Stimulated activated CD4-positive, alpha-beta T cell treated with anti-CD3 and anti-CD28 coated beads, Interleukin-2, amount 100 ng/mL, for 24 hours (primary cell): ENCODE measurements around the gene AUTS2.

Experiments
- DNase-seq, 2 donors: peaks; one replicate each; pipeline ENCODE4 v3.0.0-alpha.2; 2020

Gene AUTS2

DNA sequence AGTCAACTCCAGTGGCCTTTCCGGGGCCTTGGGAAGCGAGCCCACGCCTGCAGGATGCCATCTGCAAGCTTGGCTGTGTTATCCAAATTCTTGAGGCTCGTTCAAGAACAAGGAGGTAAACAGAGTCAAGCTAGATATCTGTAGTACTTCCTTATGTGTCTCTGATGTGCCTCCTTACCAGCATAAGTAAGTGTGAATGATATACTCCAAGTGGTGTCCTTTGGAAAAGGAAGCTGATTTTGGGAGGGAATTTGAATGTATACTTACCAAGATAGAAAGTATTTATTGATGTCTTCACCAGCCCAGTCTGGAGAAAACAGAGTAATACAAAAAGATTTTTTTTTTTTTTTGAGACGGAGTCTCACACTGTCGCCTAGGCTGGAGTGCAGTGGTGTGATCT is 1161.4 kb downstream of the AUTS2 start:
- no peak for DNase-seq

- no peak for DNase-seq
These were observed 1163.5 kb downstream of the AUTS2 start for GRCh38 chr7:70761711-70762328.

DNA sequence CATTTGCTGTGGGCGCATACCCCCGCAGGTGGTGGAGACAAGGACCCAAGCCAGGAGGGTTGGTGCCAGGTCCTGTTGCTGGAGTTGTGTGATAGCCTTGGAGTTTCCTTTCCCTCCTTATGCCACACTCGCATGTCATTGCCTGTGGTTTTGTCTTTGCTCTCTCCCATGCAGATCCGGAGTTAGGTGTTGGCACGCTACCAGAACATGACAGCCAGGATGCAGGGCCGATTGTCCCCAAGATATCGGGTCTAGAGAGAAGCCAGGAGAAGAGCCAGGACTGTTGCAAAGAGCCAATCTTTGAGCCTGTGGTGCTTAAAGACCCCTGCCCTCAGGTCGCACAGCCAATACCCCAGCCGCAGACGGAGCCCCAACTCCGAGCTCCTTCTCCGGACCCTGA is 1164.4 kb downstream of the AUTS2 start:
- DNase-seq: no peak

- DNase-seq: peak; percentile 8 to 21
These were observed 1165.9 kb downstream of the AUTS2 start for GRCh38 chr7:70763961-70764691.

DNA sequence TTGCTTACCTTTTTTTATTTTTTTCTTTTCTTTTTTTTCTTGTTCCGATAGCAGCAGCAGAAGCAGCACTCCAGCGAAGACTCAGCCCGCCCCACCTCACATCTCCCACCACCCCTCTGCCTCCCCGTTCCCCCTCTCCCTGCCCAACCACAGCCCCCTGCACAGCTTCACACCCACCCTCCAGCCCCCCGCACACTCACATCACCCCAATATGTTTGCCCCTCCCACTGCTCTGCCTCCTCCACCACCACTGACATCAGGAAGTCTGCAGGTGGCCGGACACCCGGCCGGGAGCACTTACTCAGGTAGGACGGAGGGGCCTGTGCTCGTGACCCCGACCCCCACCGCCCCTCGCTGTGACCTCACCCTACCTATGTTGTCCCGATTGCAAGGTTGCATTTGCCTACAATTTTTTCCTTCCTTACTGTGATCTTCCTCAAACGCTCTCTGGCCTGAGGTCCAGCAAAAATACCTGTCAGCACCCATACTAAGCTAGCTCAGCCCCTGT is 1166.5 kb downstream of the AUTS2 start:
- no peak for DNase-seq

DNA sequence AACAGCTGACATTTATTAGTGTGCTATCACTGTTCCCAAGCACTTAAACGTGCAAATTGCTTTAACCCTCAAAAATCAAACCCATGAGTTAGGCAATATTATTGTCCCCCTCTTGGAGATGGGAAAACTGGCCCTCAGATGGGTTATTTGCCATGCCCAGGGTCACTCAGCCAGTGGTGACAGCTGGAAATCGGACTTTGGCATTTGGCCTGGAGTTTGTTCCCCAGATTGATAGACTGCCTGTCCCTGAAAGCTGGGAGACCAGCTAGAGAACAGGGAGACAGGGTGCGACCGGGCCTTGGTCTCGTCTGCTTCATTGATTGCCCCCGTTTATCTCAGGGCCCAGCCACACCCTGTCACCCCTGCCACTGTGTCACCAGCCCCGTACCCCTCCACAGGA is 1167.4 kb downstream of the AUTS2 start:
- DNase-seq: no peak

DNA sequence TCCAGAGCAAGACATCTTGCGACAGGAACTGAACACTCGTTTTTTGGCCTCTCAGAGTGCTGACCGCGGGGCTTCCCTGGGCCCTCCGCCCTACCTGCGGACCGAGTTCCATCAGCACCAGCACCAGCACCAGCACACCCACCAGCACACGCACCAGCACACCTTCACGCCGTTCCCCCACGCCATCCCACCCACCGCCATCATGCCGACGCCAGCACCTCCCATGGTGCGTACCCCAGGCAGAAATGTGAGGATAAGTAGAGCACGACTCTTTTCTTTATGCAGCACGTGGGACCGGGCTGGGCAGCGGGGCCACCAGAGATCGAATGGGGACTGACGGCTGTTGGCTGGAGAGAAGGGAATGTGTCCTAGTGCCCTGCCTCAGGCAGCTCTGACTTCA is 1167.8 kb downstream of the AUTS2 start:
- DNase-seq: no peak

- no peak for DNase-seq
These were observed 1168.4 kb downstream of the AUTS2 start for GRCh38 chr7:70766694-70767093.

DNA sequence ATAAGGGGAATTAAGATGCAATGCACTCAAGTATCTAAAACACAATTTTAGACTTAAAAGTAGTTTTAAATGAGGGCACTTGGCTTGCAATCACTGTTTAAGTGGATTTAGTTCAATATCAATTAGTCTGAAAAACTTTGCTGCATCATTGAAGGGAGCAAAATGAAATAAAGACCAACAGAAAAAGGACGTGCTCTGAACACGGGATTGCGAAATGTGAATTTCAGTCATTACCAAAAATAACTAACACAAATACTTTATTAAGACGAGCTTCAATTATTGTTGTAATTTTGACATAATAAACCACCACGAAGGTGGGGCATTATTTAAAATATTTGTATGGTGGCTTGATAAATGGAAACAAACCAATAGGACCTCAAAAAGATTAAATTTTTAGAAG is 1171.9 kb downstream of the AUTS2 start:
- DNase-seq: no peak

DNA sequence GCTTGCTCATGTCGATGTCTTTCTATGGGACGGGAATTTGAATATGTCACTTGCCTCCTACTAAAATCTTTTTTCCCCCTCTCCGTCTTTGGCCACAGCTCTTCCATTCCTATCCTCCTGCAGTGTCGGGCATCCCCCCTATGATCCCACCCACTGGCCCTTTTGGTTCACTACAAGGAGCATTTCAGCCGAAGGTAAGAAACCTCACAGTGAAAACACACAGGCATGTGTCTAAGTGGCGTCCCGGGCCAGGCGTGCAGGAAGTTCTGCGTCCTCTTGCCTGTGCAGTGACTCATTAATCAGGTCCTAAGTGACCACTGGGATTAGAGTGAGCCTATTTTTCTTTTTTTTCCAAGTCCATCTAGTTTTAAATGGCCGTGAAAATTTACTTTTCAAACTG is 1173.2 kb downstream of the AUTS2 start:
- no peak for DNase-seq

DNA sequence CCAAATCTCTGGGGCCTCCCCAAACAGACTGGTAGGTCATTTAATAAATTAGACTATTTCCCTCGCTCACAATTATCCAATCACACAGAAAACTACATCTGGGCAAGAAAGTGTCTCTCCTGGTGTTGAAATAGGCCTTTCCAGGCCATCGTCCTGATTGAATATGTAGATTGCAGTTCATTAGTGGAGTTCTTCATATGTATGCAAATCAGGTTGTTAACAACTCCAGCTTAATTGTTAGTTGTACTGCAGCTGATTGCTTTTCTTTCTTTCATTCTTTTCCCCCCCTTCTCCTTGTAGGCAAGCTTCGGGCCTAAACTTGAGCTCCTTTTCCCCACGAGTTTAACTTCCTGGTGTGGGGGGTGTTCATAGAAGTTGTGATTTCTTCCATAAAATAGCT is 1174.6 kb downstream of the AUTS2 start:
- DNase-seq: no peak

DNA sequence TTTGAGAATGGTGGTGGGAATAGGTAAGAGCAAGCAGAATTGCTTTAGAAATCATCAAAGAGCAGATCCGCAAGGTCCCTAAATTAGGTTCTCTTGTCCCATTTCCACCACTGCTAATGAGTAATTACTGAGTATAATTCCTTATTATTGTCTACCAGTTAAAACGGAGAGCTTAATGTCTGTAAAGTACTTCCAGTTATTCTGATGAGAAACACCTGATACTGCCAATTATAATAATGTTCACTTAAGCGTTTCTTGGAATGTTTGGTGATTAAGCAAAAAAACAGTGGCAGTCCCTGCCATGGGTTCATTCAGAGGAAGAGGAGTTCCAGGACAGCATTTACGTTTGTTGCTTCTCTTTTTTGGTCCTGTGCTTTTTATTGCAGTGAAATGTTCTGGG is 1175.1 kb downstream of the AUTS2 start:
- no peak for DNase-seq

- no peak for DNase-seq
These were observed 1176.8 kb downstream of the AUTS2 start for GRCh38 chr7:70774950-70775527.

DNA sequence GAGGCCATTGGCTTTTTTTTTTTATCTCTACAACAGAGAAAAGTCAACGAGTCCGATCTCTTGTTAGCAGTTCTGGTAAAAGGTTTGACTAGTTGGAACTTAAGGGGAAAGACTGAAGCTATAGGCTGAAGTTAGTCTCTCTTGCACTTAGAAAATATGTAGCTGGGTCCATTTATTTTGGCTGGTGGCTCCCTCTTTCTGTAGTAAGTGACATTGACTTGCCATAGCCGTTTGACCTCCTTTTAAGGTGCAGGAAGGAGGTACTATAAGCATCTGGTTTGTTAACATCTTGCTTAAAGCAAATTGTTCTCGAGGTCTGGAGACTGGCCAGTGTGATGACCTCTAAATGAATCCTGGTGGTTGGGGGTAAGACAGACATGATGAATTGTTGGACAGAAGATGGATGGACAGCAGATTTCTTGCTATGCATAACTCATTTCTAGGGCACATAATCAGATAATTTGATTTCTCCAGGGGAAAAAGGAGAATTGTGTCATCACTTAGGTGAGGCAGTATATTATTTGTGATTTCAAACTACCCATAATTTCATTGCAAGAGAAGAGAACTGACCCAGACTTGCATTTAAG is 1177.4 kb downstream of the AUTS2 start:
- DNase-seq: no peak

GRCh38 chr7:70776627-70777101 is 1178.4 kb downstream of the AUTS2 start:
- DNase-seq: peak in 1 of 2 donors; percentile 25

GRCh38 chr7:70777251-70777650 is 1179.0 kb downstream of the AUTS2 start:
- DNase-seq: no peak

GRCh38 chr7:70778585-70778984 is 1180.3 kb downstream of the AUTS2 start:
- DNase-seq: no peak

GRCh38 chr7:70779321-70779720 is 1181.0 kb downstream of the AUTS2 start:
- DNase-seq: no peak

- DNase-seq: no peak
These were observed 1183.6 kb downstream of the AUTS2 start for GRCh38 chr7:70781922-70782311.

- no peak for DNase-seq
These were observed 1184.5 kb downstream of the AUTS2 start for GRCh38 chr7:70782796-70783195.

GRCh38 chr7:70785427-70785826 is 1187.2 kb downstream of the AUTS2 start:
- DNase-seq: no peak

DNA sequence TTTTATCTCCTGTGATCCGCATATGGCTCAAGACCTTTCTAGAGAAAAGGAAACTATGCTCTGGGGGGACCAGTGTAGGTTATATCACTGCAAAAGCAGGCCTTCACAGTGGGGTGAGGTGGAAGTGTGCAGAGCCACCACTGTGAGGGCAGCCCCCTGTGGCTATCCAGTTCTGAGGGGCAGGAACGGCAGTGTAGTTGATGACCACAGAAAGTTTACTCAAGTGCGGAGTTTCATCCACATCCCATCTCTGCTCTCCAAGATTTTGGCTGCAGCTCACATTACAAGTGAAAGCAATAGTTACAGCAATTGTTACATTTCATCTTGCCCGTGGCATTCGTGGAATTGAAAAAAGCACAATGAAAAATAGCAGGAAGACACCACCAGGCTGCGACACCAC is 1187.8 kb downstream of the AUTS2 start:
- DNase-seq: no peak

DNA sequence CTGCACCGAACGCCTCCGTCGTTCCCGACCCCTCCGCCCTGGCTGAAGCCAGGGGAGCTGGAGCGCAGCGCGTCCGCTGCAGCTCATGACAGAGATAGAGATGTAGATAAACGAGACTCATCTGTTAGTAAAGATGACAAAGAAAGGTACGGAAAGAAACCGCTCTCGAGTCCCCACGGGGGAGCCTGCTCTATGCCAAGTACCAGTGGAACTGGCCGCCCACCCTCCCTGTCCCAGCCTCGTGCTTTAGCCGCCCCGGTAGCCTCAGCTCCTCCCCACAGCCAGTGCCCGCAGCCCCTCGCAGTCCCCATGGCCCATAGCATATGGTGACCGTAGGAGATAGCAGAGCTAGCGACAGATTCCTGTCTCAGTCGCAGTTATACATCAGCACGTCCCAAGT is 1189.0 kb downstream of the AUTS2 start:
- no peak for DNase-seq

DNA sequence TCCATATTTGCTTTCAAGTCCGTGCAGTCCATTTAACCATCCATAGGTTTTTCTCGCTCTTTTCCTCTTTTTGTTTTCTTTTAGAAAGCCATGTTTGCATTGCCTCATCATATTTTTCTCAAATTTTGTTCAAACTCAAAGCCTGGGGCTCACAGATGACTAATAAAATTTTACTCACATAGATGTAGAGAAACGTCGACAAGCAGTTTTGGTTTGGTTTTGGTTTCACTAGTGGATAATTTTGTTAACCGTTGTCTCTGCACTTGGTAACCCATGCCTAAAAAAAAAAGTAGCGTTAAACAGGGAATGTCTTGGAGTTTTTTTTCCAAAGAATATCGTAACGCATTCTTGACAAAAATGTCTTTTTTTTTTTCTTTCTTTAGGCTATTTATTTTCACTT is 1189.5 kb downstream of the AUTS2 start:
- DNase-seq: no peak
